OCI-LY7 (cell line): ENCODE measurements around the gene SLC29A2.

ENCODE experiments used
- CTCF ChIP-seq: fragments of 200-600 bp; sonication (generic); conservative IDR thresholded peaks from 2 replicates; pipeline ENCODE4 v1.5.1; 2014; ENCODE audit warnings: mild to moderate bottlenecking, antibody characterized with exemption, low read length, moderate library complexity, mixed read lengths
- EZH2phosphoT487 ChIP-seq: fragments of 200-600 bp; sonication (generic); IDR thresholded peaks from 2 replicates; pipeline ENCODE4 v1.6.1; 2018; ENCODE audit warnings: low read depth, borderline replicate concordance, mild to moderate bottlenecking, mixed run types, antibody characterized with exemption, low read length, moderate library complexity, mixed read lengths

DNA sequence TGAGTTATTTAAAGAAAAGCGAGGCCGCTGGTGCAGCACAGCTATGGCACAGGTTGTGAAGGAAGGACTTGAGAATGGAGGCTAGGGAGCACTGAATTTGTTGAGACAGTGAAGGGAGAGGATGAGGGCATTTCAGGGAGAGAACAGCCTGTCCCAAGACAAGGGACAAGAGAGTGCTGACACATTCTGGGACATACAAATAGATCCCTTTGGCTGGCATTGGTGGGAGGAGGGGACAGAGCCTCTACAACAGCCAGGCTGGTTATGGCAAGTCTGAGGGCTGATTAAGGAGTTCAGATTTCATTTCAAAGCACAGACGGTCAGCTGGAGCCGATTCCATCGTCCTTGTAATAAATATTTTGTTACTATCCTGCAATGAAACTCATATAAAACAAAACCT, 1.7 kb upstream of the SLC29A2 start:
- no peak for TF ChIP-seq CTCF
- TF ChIP-seq EZH2phosphoT487, result no peak
